ENCODE data around the gene UVSSA. TPM values are rescaled to one million over a fixed set of nuclear protein-coding genes. Genes with fewer than 3 reads are reported as not detected.
A peak's percentile ranks its signal among the peaks of the same experiment; 100 is the strongest.

The UVSSA gene
- total RNA-seq = 3.5 and 4.0 TPM in 2 replicates

GRCh38 chr4:1346781-1347409, at the start of gene UVSSA:
Gene UVSSA (plus strand): TSS chr4:1347208. CDS start chr4:1348092, 884 bp downstream.
- no peak for TF ChIP-seq CTCF (conservative IDR thresholded peaks at IDR 0.05; ENCODE audit: low read depth, low read length)
- DNase-seq (ENCODE audit: low read depth) = peak; percentile 90

GRCh38 chr4:1297456-1298325, 49.3 kb upstream of the UVSSA start:
- no peak for TF ChIP-seq CTCF (conservative IDR thresholded peaks at IDR 0.05; ENCODE audit: low read depth, low read length)
- no peak for DNase-seq (ENCODE audit: low read depth)
- no peak overlapping the region for H3K4me3 ChIP-seq (ENCODE audit: low read depth, low read length)

More at GRCh38 chr4:1346781-1347409, at the start of gene UVSSA:
- H3K4me3 ChIP-seq (ENCODE audit: low read depth, low read length) = peak within 1 kb of the TSS; percentile 86

- no peak overlapping the region for H3K4me3 ChIP-seq (ENCODE audit: low read depth, low read length)
- no peak for DNase-seq (ENCODE audit: low read depth)
- no peak for TF ChIP-seq CTCF (conservative IDR thresholded peaks at IDR 0.05; ENCODE audit: low read depth, low read length)
Observed at GRCh38 chr4:1298461-1298860, 48.5 kb upstream of the UVSSA start.

GRCh38 chr4:1299301-1299860, 47.6 kb upstream of the UVSSA start:
- DNase-seq (ENCODE audit: low read depth) = no peak
- TF ChIP-seq CTCF (conservative IDR thresholded peaks at IDR 0.05; ENCODE audit: low read depth, low read length) = no peak
- no peak overlapping the region for H3K4me3 ChIP-seq (ENCODE audit: low read depth, low read length)

GRCh38 chr4:1300466-1301455, 46.2 kb upstream of the UVSSA start:
- no peak overlapping the region for H3K4me3 ChIP-seq (ENCODE audit: low read depth, low read length)
- TF ChIP-seq CTCF (conservative IDR thresholded peaks at IDR 0.05; ENCODE audit: low read depth, low read length) = no peak
- DNase-seq (ENCODE audit: low read depth) = no peak

- no peak for TF ChIP-seq CTCF (conservative IDR thresholded peaks at IDR 0.05; ENCODE audit: low read depth, low read length)
- no peak overlapping the region for H3K4me3 ChIP-seq (ENCODE audit: low read depth, low read length)
- DNase-seq (ENCODE audit: low read depth) = no peak
Observed at GRCh38 chr4:1302159-1302558, 44.8 kb upstream of the UVSSA start.

Data from epithelial cell of proximal tubule (primary cell).